ES-I3 (cell line): ENCODE results near the gene VAV2.

Experiments used
- H3K36me3 ChIP-seq: 2 replicates; pipeline ENCODE4 v1.6.1; 2013; ENCODE audit warnings: mild to moderate bottlenecking, low read length, control low read depth, moderate library complexity; ENCODE audit not compliant: insufficient read depth
- H3K4me1 ChIP-seq: 2 replicates; pipeline ENCODE4 v1.6.1; 2013; ENCODE audit warnings: mild to moderate bottlenecking, control low read depth, low read length; ENCODE audit not compliant: insufficient read depth
- H3K9ac ChIP-seq: 2 replicates; pipeline ENCODE4 v1.6.1; 2013; ENCODE audit warnings: low read depth, mild to moderate bottlenecking, low read length, moderate library complexity
- H3K9me3 ChIP-seq: 2 replicates; pipeline ENCODE4 v1.6.1; 2013; ENCODE audit warnings: mild to moderate bottlenecking, low read length, moderate library complexity; ENCODE audit not compliant: control insufficient read depth, insufficient read depth

The VAV2 gene

DNA sequence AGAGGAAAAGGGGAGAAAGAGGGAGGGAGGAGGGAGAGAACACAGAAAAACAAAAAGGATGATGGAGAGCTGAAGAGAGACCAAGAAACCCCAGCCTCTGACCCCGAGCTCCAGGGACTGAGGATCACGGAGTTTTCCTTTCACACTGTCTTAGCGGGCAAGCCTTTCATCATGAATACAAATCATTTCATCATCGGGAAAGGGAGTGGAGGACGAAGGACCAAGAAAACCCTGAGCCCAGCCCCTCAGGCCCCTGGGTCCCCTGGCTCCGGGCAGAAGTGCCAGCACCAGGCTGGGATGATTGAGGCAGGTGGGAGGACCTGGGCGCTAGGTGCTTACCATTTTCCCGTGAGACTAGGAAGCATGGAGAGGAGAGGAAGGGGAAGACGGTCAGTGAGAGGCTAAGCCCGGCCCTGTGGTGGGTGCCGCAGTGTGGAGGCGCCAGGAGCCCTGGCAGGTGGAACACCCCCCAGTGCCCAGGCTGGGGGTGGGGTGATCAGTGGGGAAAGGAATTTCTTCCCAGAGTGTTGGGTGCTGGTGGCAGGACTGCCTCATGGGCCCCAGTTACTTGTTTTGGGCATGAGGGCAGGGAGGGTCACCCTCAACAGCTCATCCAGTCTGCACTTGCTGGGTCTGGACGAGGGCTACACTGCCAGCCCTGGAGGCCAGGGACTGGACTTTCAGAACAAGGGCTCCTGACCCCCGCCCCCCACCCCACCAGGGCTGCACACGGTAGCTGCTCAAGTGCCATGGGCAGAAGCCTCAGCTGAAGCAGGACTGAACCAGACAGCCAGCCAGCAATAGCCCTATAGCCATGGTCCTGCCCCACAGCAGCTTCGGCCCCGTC is 205.0 kb downstream of the VAV2 start:
- Histone ChIP-seq H3K36me3 (0 out of 2 replicates have a peak, but pooled peaks cover 10% of the 10 kb centered on the region), H3K9ac (no peak overlapping the region), H3K4me1 (no peaks in the 10 kb centered on the region; the same call in 1 of the 2 replicates), H3K9me3 (no peaks in the 10 kb centered on the region)

DNA sequence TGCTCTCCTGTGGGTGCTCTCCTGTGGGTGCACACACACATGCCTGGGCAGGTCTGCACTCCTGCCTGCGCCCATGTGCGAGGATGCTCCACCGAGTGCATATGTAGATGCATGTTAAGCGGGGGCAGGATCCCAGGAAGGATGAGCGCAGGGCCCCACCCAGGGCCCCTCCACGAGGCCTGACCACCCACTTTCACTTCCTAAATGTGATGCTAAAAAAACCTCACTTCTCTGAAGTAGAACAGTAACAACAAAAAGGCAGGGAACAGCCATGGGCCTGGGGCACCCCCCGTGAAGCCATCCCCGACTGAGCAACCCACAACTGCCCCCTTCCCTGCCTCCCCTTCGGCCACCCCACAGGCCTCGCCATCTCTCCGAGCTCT is 205.8 kb downstream of the VAV2 start:
- no peaks in the 10 kb centered on the region; the same call in 1 of the 2 replicates for H3K4me1 ChIP-seq
- no peak overlapping the region for H3K9ac ChIP-seq
- H3K36me3 ChIP-seq = 0 out of 2 replicates have a peak, but pooled peaks cover 4% of the 10 kb centered on the region
- no peaks in the 10 kb centered on the region for H3K9me3 ChIP-seq

- no peaks in the 10 kb centered on the region; the same call in 1 of the 2 replicates for H3K4me1 ChIP-seq
- no peak overlapping the region for H3K9ac ChIP-seq
- no peaks in the 10 kb centered on the region for H3K9me3 ChIP-seq
- H3K36me3 ChIP-seq = 0 out of 2 replicates have a peak, but pooled peaks cover 4% of the 10 kb centered on the region
These were observed 206.3 kb downstream of the VAV2 start for GRCh38 chr9:133785753-133786370.

- no peaks in the 10 kb centered on the region for H3K9me3 ChIP-seq
- H3K9ac ChIP-seq = no peak overlapping the region
- H3K36me3 ChIP-seq = 0 out of 2 replicates have a peak, but pooled peaks cover 4% of the 10 kb centered on the region
- H3K4me1 ChIP-seq = no peaks in the 10 kb centered on the region; the same call in 1 of the 2 replicates
These were observed 207.2 kb downstream of the VAV2 start for GRCh38 chr9:133784731-133785561.

DNA sequence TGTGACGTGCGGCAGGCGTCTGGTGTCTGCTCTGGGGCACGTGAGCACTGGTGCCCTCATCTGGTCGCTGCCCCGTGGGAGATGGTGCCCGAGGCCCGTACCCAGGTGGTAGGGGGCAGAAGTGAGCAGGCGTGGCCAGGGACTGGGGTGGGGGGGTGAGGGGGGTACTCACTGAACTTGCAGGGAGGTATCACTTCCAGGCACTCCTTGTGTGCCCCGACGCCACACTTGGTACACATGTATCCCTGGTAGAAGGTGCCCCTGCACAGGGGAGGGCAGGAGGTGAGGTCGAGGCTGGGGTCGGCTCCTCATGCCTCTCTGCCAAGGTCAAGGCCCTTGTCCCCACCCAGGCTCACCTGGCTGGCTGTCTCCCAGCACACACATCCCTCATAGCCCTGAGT is 208.8 kb downstream of the VAV2 start:
- Histone ChIP-seq H3K36me3 (0 out of 2 replicates have a peak, but pooled peaks cover 4% of the 10 kb centered on the region), H3K4me1 (no peaks in the 10 kb centered on the region; the same call in 1 of the 2 replicates), H3K9me3 (no peaks in the 10 kb centered on the region), H3K9ac (no peak overlapping the region)

DNA sequence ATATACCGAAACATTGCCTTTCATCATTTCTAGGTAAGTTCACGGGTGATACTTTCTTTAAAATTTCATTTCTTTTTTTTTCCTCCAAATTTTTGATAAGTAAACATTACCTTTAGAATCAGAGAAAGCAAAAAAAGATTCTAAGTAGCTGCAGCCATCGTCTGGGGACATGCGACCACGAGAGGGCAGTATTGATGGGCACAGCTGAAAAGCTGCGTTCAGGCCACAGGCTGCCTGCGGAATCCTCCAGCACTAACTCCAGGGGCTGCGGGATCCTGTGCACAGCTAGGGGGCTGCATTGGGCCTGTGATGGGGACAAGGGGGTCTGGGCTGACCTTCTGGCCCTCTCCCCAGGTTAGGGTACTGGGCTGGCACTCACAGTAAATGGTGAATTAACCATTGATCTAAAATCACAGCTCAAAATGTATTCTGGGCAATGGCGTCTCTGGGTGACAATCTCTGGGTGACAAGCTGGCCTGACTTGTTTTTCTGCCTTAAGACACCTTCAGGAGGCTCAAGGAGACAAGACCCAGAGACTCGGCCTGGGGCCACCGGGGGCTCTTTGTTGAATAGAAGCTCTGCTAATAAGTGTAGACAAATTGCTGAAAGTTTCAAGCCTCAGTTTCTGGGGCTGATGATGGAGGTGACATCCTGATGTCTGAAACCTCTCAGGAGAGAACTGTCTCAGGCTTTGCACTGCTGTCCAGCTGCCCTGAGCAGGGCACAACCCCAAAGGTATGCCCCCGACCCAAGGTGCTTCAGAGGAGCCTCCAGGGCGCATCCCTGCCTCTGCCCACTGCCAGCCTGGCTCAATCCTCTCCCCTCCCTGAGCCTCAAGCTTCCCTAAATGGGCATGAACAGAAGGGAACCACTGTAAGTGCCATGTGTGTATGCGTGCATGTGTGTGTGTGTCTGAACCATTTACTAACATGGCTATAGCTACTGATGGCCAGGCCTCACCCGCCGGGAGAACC is 209.7 kb downstream of the VAV2 start:
- Histone ChIP-seq H3K9ac (no peak overlapping the region), H3K9me3 (no peaks in the 10 kb centered on the region), H3K36me3 (peaks cover 8% of the 10 kb centered on the region; the same call in 1 of the 2 replicates), H3K4me1 (no peaks in the 10 kb centered on the region)

DNA sequence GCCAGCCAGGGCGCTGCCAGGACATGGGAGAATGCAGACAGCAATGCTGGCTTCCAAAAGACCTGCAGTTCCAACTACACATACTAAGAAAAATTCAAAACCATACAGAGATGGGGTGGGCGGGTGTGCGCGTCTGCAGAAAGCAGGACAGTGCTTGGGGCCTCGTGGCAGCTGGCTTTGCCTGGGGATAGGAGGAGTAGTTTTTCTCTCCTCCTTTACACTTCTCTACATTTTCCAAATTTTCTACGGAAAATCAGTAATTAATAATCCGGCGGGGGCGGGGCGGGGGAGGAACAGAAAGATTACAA is 210.3 kb downstream of the VAV2 start:
- Histone ChIP-seq H3K9ac (no peak overlapping the region), H3K4me1 (no peaks in the 10 kb centered on the region), H3K9me3 (no peaks in the 10 kb centered on the region), H3K36me3 (peaks cover 14% of the 10 kb centered on the region; the same call in 1 of the 2 replicates)

GRCh38 chr9:133780962-133781827 is 210.9 kb downstream of the VAV2 start:
- no peak overlapping the region for H3K9ac ChIP-seq
- H3K36me3 ChIP-seq = peaks cover 14% of the 10 kb centered on the region; the same call in 1 of the 2 replicates
- H3K4me1 ChIP-seq = no peaks in the 10 kb centered on the region
- H3K9me3 ChIP-seq = no peaks in the 10 kb centered on the region

DNA sequence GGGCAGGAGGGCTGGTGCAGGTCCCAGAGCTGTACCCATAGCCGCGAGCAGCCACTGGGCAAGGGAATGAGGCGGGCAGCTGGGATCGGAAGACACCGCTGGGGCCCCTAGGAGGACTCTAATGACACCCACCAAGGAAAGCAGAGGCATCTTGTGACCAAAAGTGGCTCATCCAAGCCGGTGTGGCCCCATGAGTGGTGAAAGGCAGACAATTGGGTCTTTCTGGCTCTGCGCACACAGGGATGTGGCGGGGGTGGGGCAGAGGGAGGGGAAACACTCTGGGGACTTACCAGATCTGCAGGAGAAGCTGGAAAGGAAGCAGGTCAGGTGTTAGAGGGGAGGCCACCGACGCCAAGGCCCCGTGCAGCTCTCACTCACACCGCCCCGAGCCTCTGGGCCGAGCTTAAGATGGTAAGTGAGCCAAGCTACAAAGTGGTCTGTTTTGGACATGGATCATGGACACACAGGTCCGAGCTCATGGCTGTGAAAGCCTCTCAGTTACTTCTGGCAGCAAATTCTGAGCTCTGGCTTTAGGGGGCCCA is 211.6 kb downstream of the VAV2 start:
- H3K4me1 ChIP-seq = no peaks in the 10 kb centered on the region
- no peak overlapping the region for H3K9ac ChIP-seq
- no peaks in the 10 kb centered on the region for H3K9me3 ChIP-seq
- H3K36me3 ChIP-seq = peaks cover 14% of the 10 kb centered on the region; the same call in 1 of the 2 replicates

- Histone ChIP-seq H3K4me1 (no peaks in the 10 kb centered on the region), H3K36me3 (peaks cover 14% of the 10 kb centered on the region; the same call in 1 of the 2 replicates), H3K9me3 (no peaks in the 10 kb centered on the region), H3K9ac (no peak overlapping the region)
These were observed 212.4 kb downstream of the VAV2 start for GRCh38 chr9:133779516-133780403.

GRCh38 chr9:133779081-133779480 is 213.0 kb downstream of the VAV2 start:
- no peaks in the 10 kb centered on the region for H3K9me3 ChIP-seq
- peaks cover 18% of the 10 kb centered on the region for H3K36me3 ChIP-seq
- no peak overlapping the region for H3K9ac ChIP-seq
- H3K4me1 ChIP-seq = no peaks in the 10 kb centered on the region
